GM18951 (cell line): ENCODE data around the gene CDK9.

ENCODE experiments used
- POLR2A ChIP-seq: IDR thresholded peaks from 4 replicates; pipeline ENCODE4 v1.6.1; 2011; ENCODE audit warnings: mild to moderate bottlenecking; ENCODE audit not compliant: insufficient read length, insufficient read depth; ENCODE audit errors: extremely low read depth
- in situ Hi-C: fragments of 300-500 bp; cut with MboI; formaldehyde crosslinking; loops from one replicate; pipeline ENCODE4 v1.12.0; 2022; ENCODE audit warnings: low sequenced_read_pairs, mixed read lengths, inconsistent platforms; ENCODE audit not compliant: unreplicated experiment

CDK9 gene

DNA sequence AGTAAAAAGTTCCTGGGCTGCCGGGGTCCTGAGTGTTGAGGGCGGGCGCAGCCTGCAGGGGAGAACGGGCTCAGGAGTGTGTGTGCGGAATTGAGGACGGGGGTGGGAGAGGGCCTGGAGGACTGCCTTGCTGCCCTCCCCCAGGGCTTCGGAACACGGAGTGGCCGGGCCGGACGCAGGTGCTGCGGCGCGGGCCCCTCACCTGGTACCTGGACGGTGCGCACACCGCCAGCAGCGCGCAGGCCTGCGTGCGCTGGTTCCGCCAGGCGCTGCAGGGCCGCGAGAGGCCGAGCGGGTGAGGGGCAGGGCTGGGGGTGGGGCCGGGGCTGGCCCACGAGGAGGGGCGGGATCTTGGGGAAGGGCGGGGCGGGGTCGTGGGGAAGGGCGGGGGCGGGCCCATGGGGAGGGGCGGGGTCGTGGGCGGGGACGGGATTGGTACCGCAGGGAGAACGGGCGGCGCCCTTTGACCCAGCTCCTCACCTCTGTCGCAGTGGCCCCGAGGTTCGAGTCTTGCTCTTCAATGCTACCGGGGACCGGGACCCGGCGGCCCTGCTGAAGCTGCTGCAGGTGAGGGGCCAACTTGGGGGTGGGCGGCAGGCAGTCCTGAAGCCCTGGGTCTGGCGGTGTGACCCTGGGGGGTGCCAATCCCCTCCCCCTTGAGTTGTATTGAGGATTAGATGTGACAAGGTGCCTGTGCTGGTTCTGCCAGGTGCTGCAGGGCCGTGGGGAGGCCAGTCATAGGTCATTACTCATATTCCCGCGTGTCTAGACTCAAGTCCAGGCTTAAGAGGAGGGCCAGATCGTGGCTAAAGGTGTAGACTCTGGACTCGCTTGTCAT is 23.9 kb downstream of the CDK9 start:
- TF ChIP-seq POLR2A, result no peak
- in situ Hi-C loops, result no loop called here

DNA sequence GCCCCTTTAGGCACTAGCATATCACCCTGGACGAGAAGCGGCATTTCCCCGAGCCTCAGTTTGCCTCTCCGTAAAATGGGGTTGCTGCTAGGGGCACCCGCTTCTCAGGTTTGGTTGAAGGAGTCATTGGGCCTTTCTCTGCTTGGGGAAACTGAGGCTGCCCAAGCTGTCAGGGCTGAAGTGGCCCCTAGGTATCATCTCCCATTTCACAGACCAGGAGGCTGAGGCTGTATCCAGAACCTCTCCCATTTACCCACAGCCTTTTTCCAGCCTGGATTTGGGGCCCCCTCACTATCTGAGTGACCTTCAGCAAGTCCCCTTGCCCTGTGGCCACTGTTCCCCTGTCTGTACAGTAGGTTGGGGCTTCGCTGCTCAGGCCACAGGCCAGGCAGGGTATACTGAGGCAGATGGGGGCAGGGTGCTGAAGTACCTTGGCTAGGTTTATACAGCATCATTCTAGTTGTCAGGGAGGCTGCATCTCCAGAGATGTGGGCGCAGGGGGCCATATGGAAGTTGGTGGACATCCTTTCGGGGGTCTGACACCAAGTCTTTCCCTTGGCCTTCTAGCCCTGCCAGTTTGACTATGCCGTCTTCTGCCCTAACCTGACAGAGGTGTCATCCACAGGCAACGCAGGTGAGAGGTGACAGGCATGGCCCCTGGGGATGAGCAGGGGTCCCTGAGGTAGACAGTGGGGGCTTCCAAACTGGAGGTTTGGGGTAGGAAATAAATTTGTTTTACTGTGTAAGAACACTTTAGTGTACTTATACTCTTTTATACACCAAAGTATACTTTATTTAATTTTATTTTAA is 24.7 kb downstream of the CDK9 start:
- in situ Hi-C loops, result no loop called here
- TF ChIP-seq POLR2A, result no peak

DNA sequence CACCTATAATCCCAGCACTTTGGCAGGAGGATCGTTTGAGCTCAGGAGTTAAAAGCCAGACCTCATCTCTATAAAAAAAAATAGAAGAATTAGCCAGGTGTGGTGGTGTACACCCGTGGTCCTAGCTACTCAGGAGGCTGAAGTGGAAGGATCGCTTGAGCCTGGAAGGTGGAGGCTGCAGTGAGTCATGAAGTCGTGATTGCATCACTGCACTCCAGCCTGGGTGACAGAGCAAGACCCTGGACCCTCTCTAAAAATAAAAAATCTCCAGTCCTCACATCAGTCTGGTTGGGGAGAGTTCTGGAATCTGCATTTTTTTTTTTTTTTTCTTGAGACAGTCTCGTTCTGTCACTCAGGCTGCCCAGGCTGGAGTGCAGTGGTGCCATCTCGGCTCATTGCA is 26.2 kb downstream of the CDK9 start:
- no peak for TF ChIP-seq POLR2A
- in situ Hi-C loops, result no loop called here

DNA sequence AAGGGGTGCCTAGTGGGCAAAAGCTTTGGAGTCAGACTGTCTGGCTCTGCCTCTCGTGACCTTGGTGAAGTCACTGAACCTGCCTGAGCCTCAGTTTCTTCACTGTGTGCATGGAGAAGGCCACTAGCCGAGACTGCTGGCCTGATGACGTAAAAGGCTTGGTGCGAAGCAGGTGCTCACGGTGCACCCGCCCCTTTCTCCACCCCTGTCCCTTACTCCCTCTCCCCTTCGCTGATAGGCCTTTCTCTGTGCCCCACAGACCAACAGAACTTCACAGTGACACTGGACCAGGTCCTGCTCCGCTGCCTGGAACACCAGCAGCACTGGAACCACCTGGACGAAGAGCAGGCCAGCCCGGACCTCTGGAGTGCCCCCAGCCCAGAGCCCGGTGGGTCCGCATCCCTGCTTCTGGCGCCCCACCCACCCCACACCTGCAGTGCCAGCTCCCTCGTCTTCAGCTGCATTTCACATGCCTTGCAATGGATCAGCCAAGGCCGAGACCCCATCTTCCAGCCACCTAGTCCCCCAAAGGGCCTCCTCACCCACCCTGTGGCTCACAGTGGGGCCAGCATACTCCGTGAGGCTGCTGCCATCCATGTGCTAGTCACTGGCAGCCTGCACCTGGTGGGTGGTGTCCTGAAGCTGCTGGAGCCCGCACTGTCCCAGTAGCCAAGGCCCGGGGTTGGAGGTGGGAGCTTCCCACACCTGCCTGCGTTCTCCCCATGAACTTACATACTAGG is 27.3 kb downstream of the CDK9 start:
- in situ Hi-C loops, result no loop called here
- TF ChIP-seq POLR2A, result no peak

DNA sequence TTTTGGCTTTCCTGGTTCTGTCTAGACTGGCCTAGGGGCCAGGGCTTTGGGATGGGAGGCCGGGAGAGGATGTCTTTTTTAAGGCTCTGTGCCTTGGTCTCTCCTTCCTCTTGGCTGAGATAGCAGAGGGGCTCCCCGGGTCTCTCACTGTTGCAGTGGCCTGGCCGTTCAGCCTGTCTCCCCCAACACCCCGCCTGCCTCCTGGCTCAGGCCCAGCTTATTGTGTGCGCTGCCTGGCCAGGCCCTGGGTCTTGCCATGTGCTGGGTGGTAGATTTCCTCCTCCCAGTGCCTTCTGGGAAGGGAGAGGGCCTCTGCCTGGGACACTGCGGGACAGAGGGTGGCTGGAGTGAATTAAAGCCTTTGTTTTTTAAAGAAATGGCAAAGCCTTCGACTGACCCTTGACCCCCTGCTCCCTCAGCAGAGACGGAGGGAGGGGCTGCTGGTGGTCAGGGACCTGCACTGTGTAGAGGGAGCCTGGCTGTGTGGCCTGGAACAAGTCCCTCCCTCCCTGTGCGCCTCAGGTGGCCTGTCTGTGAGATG is 27.9 kb downstream of the CDK9 start:
- in situ Hi-C loops, result no loop called here
- no peak for TF ChIP-seq POLR2A

DNA sequence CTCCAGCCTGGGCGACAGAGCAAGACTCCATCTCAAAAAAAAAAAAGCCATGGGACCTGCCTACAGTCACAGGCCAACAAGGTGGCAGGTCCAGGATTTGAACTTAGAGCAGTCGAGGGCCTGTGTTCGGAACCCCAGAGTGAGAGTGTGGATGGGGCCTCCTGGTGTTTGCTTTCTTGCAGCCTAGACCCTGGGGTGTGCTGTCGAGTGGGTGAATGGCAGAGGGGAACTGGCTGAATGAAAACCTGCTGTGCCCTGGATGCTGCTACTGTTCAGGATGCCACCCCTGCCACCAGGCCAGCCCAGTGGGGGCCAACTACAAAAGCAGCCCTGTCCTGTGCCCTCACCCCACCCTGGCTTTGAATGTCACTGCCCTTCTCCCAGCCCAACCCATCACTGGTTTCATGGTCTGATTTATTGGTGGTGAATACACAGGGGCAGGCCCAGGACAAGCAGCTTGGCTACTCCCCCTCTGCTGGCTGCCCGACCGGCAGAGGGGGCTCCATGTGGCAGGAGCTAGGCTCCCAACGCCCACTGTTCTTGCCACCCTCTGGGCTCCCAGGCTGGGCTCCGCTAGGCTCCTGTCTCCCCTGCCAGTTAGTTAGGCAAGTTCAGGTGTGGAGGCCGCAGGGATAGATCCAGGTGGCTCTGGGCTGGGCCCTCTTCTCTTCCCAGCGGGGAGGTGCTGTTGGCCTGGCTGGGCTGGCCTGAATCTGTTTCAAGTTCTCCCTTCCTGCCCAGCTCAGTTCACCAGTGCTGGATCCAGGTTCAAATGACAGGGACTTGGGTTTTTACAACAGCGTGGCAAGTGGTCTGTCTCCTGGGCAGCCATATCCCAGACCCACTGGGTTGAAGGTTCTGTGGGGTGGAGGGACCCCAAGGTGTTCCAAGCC is 29.0 kb downstream of the CDK9 start:
- in situ Hi-C loops, result no loop called here
- no peak for TF ChIP-seq POLR2A

DNA sequence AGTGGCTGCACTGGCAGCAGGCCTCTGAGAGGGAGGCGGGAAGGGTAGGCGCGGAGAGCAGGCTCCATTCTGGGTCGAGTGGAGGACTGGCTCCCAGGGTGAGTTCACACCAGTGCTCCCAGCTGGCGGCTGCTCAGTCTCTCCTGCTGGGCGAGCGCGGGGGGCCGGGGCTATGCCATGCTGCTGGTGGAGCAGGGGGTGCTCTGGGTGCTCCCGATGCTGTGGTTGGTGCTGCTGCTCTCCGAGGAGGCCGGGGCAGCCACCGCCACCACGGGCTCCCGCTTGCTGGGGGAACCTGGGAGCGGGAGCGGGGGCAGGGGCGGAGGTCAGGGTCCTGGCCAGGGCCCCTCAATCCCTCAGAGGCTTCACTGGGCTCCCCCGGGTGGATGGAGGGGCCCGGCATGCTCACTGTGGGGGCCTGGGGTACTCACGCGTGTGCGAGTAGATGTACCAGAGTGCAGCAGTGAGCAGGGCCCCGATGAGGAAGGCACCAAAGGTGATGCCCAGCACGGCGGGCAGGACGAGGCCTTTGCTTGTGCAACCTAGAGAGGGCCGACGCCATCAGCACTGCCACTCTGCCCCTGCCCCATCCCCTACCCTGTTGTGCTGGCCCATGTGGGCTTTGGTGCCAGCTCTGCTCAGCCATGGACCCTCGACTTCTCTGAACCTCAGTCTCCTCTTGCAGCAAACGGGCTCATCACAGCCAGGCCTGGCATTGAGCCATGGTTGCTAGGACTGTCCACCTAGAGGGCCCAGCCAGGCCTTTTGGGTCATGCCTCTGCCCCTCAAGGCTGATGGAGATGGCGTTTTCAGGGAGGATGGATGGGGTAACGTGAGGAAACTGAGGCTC is 29.9 kb downstream of the CDK9 start:
- in situ Hi-C loops, result no loop called here
- TF ChIP-seq POLR2A, result peak; percentile 12

DNA sequence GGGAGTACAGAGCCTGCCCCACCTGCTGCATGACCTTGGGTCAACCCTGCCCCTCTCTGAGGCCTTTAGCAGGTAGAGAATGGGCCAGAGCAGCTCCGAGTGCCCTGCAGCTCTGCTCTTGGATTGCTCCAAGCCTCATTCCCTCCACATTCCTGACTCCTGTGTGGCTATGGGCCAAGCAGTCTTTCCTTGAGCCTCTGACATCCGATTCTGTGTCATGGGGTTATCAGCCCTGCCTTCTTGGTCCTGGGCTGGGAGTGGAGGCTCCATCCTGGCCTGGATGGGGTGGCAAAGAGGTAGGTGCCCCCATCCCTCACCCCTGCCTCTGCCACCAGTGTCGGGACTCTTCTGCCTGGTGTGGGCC is 30.5 kb downstream of the CDK9 start:
- no peak for TF ChIP-seq POLR2A
- in situ Hi-C loops, result no loop called here

DNA sequence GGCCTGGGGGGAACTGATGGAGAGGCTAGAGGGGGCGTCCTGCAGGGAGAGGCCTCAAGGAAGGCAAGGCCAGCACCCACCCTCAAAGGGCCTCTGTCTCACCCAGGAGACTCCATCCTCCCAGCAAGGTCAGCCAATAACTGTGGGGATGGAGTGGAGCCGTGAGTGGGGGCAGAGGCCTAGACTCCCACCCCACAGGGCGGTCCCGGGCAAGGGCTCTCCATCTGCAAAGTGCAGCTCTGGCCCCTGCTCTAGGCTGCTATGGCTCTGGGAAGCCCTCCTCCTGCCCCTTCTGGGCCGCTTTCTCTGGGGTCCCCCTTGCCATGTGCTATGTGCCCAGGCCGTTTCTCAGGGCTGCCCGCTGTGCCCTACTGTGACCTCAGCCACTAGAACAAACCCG is 30.9 kb downstream of the CDK9 start:
- no peak for TF ChIP-seq POLR2A
- in situ Hi-C loops, result no loop called here

DNA sequence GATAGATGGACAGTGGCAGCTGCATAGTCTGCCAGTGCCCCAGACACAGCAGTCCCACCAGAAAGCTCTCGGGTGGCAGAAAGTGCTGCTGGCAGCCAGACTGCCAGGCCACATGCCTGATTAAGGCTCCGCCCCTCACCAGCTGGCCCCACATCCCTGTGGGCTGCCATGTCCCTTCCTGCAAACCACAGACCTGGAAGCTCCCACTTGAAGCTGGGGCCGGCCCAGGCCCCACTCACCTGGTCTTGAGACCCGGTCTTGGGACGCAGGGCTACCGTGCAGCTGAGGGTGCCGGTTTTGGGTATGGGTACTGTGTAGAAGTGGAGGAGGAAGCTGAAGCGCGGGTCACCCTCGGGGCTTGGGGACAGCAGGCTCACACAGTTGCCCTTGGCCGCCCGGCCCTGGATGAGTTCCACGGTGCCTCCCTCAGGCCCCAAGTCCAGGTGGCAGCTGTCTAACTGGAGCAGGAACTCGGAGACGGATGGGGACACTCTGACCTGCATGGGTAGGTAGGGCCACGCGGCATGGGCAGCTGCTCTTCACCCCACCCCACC is 32.1 kb downstream of the CDK9 start:
- no peak for TF ChIP-seq POLR2A
- in situ Hi-C loops, result no loop called here

DNA sequence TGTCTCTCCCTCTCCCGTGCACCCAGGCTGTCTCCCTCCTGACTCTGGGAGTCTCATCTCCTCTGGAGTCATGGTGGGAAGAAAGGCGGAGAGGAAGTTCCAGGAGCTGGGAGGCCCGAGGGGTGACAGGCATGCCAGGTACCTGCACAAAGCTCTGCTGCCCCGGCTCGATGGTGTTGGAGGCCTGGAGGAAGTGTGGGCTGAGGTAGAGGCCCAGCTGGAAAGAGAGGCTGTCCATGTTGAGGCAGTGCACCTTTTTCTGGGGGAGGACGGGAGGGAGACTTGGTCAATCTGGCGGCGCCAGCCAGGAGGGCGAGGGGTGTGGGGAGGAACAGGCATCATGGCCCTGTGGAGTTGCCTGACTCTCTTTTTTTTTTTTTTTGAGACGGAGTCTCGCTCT is 32.7 kb downstream of the CDK9 start:
- in situ Hi-C loops, result no loop called here
- no peak for TF ChIP-seq POLR2A
